ENCODE measurements around the gene BPIFB1. TPM values are rescaled to one million over a fixed set of nuclear protein-coding genes. Genes with fewer than 3 reads are reported as not detected.

The BPIFB1 gene
- total RNA-seq, 5 donors from 2014 or later (not counting 1 experiment from before 2014, with no cell fraction given): 0.16 to 0.76 TPM; not detected in 3

DNA sequence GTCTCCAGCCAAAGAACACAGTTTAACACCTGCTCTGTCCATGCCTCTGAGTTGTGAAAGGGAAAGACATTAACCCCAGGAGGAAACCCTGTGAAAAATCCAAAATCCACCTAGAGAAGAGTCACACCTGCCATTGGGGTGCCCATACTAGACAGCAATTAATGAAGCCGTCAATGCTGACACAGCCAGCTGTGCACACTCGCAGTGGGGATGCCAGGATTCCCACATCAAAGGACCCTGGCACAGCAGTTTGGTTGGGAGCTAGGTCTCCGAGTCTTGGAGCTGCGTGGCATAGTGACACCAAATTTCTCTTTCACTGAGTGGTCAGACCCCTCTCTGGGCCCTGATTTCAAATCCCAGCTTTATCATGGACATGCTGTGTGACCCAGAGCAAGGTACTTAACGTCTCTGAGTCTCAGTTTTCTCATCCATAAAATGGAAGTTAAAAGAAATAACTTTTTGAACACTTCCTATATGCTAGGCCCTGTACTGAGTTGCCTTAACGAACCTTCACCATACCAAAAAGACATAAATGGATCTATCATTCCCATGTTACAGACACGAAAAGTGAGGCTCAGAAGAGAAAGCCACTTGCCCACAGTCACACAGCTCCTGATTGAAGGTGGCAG lies 30.8 kb downstream of the BPIFB1 start:
- Histone ChIP-seq H3K4me1 (ENCODE audit: control insufficient read depth in 1 of 2, extremely low read depth in 1 of 2, insufficient read depth in 2 of 2, low read length in 2 of 2) (no peaks in the 10 kb centered on the region), H3K9me3 (no peaks in the 10 kb centered on the region), H3K27ac (ENCODE audit: low read length) (no peak overlapping the region), H3K4me3 (ENCODE audit: control insufficient read depth in 1 of 2, extremely low read depth in 1 of 2, low read length in 1 of 2) (no peak overlapping the region), H3K27me3 (replicated peaks in 1 of 2; ENCODE audit: control insufficient read depth in 2 of 2, extremely low read depth in 1 of 2, insufficient read depth in 2 of 2, low read length in 1 of 2) (peaks cover 0 to 41% of the 10 kb centered on the region in 2 experiments), H3K36me3 (ENCODE audit: control insufficient read depth in 2 of 2, extremely low read depth in 1 of 2, insufficient read depth in 1 of 2, low read length in 1 of 2) (no peaks in the 10 kb centered on the region)
- H3K9me3 Mint-ChIP-seq: no peaks in the 10 kb centered on the region
- no peak overlapping the region for H3K27ac Mint-ChIP-seq
- 32% methylated on average over 5 of the region's 7 CpGs for WGBS (ENCODE audit: insufficient coverage)
- ATAC-seq (replicated peaks in 1 of 4) (no peak), DNase-seq (no peak)
- no peaks in the 10 kb centered on the region for H3K4me1 Mint-ChIP-seq
- H3K27me3 Mint-ChIP-seq: peaks cover 3 to 7% of the 10 kb centered on the region in 2 donors
- POLR2A ChIA-PET: no interaction called here
- CTCF ChIA-PET: no interaction called here
- no peaks in the 10 kb centered on the region for H3K36me3 Mint-ChIP-seq
- H3K4me3 Mint-ChIP-seq: no peak overlapping the region

DNA sequence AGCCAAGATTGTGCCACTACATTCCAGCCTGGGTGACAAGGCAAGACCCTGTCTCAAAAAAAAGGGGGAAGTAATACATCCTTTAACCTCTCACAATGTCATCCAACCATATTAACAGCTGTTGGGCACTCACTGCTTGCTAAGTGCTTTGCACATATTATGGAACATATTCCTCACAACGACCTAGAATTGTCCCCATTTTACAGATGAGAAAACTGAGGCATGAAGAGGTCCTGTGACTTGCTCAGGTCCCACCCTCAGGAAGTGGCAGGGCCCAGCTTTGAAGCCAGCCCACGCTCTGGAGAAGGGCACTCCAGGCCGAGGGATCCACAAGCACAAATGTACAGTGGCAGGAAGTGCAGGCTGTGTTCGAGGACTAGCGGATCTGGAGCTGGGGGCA lies 33.3 kb downstream of the BPIFB1 start:
- Histone ChIP-seq H3K4me3 (ENCODE audit: control insufficient read depth in 1 of 2, extremely low read depth in 1 of 2, low read length in 1 of 2) (no peak overlapping the region), H3K36me3 (ENCODE audit: control insufficient read depth in 2 of 2, extremely low read depth in 1 of 2, insufficient read depth in 1 of 2, low read length in 1 of 2) (no peaks in the 10 kb centered on the region), H3K27me3 (replicated peaks in 1 of 2; ENCODE audit: control insufficient read depth in 2 of 2, extremely low read depth in 1 of 2, insufficient read depth in 2 of 2, low read length in 1 of 2) (peaks cover 0 to 50% of the 10 kb centered on the region in 2 experiments), H3K27ac (ENCODE audit: low read length) (no peak overlapping the region), H3K9me3 (no peaks in the 10 kb centered on the region), H3K4me1 (ENCODE audit: control insufficient read depth in 1 of 2, extremely low read depth in 1 of 2, insufficient read depth in 2 of 2, low read length in 2 of 2) (no peaks in the 10 kb centered on the region)
- ChIA-PET POLR2A (no interaction called here), CTCF (interaction anchor here (0.6 to 1.0 kb wide), 2 partner anchors 22 to 1723 kb away, joined by 3 read pairs; no protein-coding TSS in a partner anchor)
- Mint-ChIP-seq H3K27ac (no peak overlapping the region), H3K27me3 (peaks cover 0 to 13% of the 10 kb centered on the region in 2 donors), H3K4me3 (no peak overlapping the region), H3K36me3 (no peaks in the 10 kb centered on the region), H3K9me3 (no peaks in the 10 kb centered on the region), H3K4me1 (no peaks in the 10 kb centered on the region)
- DNase-seq (no peak), ATAC-seq (replicated peaks in 1 of 4) (no peak)
- 70% methylated on average over 5 of the region's 5 CpGs for WGBS (ENCODE audit: insufficient coverage)

DNA sequence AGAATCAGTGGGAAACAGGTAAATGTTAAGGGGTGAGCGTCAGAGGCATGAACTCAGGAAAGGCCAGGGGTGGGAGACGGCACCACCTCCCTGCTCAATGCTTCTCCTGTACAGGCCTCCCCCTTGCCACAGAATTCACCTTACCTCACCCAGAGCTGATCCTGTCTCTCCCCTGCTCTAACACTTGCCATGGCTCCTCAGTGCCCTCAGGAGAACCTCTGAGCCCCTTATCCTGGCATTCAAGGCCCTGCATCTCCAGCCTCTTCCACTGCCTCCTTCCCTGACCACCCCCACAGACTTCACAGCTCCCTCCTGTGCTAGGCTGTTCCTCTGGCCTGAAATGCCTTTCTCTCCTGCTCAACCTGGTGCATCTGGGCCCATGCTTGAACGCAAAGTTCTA lies 33.9 kb downstream of the BPIFB1 start:
- no peaks in the 10 kb centered on the region for H3K36me3 ChIP-seq (ENCODE audit: control insufficient read depth in 2 of 2, extremely low read depth in 1 of 2, insufficient read depth in 1 of 2, low read length in 1 of 2)
- Mint-ChIP-seq H3K4me1 (no peaks in the 10 kb centered on the region), H3K9me3 (no peaks in the 10 kb centered on the region), H3K27me3 (peaks cover 0 to 16% of the 10 kb centered on the region in 2 donors), H3K36me3 (no peaks in the 10 kb centered on the region), H3K27ac (no peak overlapping the region), H3K4me3 (no peak overlapping the region)
- no peaks in the 10 kb centered on the region for H3K9me3 ChIP-seq
- WGBS (ENCODE audit: insufficient coverage): 67% methylated on average over 2 of the region's 3 CpGs
- no peak for ATAC-seq (replicated peaks in 1 of 4)
- ChIA-PET CTCF (interaction anchor here in 1 of 2 donors (0.6 kb wide), 1 partner anchor 1724 kb away, joined by 3 read pairs; no protein-coding TSS in a partner anchor), POLR2A (no interaction called here)
- H3K27ac ChIP-seq (ENCODE audit: low read length): no peak overlapping the region
- DNase-seq: no peak
- no peak overlapping the region for H3K4me3 ChIP-seq (ENCODE audit: control insufficient read depth in 1 of 2, extremely low read depth in 1 of 2, low read length in 1 of 2)
- H3K27me3 ChIP-seq (replicated peaks in 1 of 2; ENCODE audit: control insufficient read depth in 2 of 2, extremely low read depth in 1 of 2, insufficient read depth in 2 of 2, low read length in 1 of 2): peaks cover 0 to 49% of the 10 kb centered on the region in 2 experiments
- no peaks in the 10 kb centered on the region for H3K4me1 ChIP-seq (ENCODE audit: control insufficient read depth in 1 of 2, extremely low read depth in 1 of 2, insufficient read depth in 2 of 2, low read length in 2 of 2)

DNA sequence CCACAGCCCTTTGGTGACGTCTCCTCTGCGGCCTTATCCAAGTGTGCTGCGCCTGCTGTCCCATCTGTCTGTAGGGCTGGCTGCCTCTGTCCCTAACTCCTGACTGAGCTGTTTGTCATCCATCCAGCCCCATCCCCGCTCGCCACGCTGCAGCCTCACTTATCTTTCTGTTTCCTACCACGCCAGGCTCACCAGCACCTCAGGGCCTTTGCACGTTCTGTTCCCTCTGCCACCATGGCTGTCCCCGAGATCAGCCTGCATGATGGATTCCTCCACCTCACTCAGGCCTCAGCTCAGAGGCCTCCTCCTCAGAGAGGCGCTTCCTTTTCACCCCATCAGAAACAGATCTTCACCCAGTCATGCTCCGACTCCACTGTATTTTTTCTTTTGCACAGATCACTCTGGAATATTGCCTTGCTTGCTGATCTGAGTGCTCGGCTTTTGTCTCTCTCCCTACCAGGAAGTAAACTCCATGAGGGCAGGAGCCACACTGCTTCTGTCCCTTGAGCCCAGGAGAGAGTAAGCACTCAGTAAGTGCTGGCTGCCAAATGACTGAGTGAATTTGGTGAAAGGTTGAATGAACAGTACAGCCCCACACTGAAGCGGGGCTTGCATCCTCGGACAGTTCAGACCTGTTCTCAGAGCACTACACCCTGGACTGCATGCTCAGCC lies 34.5 kb downstream of the BPIFB1 start:
- peaks cover 0 to 22% of the 10 kb centered on the region in 2 donors for H3K27me3 Mint-ChIP-seq
- no peak for DNase-seq
- CTCF ChIA-PET: no interaction called here
- no peaks in the 10 kb centered on the region for H3K36me3 ChIP-seq (ENCODE audit: control insufficient read depth in 2 of 2, extremely low read depth in 1 of 2, insufficient read depth in 1 of 2, low read length in 1 of 2)
- H3K27me3 ChIP-seq (replicated peaks in 1 of 2; ENCODE audit: control insufficient read depth in 2 of 2, extremely low read depth in 1 of 2, insufficient read depth in 2 of 2, low read length in 1 of 2): peaks cover 0 to 50% of the 10 kb centered on the region in 2 experiments
- H3K27ac ChIP-seq (ENCODE audit: low read length): no peak overlapping the region
- H3K4me3 ChIP-seq (ENCODE audit: control insufficient read depth in 1 of 2, extremely low read depth in 1 of 2, low read length in 1 of 2): no peak overlapping the region
- no peaks in the 10 kb centered on the region for H3K9me3 Mint-ChIP-seq
- H3K27ac Mint-ChIP-seq: no peak overlapping the region
- WGBS (ENCODE audit: insufficient coverage): 88% methylated on average over 13 of the region's 14 CpGs
- no peaks in the 10 kb centered on the region for H3K36me3 Mint-ChIP-seq
- no peaks in the 10 kb centered on the region for H3K9me3 ChIP-seq
- H3K4me1 Mint-ChIP-seq: no peaks in the 10 kb centered on the region
- ATAC-seq (replicated peaks in 1 of 4): no peak
- H3K4me3 Mint-ChIP-seq: no peak overlapping the region
- POLR2A ChIA-PET: no interaction called here
- H3K4me1 ChIP-seq (ENCODE audit: control insufficient read depth in 1 of 2, extremely low read depth in 1 of 2, insufficient read depth in 2 of 2, low read length in 2 of 2): no peaks in the 10 kb centered on the region

DNA sequence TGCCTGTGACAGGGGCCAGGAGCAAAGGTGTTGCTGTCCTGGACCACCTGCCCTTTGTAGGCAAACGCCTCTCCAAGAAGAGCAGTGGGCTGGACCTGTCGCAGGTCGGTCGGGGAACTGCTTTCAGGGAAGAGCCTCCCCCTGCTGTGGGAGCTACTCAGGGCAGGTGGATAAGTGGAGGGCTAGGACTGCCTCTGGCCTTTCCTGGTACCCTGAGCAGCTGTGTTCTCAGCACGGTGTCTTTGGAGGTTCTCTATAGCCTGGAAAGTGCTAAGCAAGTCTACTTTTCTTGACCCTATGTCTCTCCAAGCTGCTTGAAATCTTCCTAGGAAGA lies 35.0 kb downstream of the BPIFB1 start:
- H3K9me3 ChIP-seq: no peaks in the 10 kb centered on the region
- peaks cover 0 to 54% of the 10 kb centered on the region in 2 experiments for H3K27me3 ChIP-seq (replicated peaks in 1 of 2; ENCODE audit: control insufficient read depth in 2 of 2, extremely low read depth in 1 of 2, insufficient read depth in 2 of 2, low read length in 1 of 2)
- CTCF ChIA-PET: no interaction called here
- no peaks in the 10 kb centered on the region for H3K4me1 Mint-ChIP-seq
- peaks cover 4 to 23% of the 10 kb centered on the region in 2 donors for H3K27me3 Mint-ChIP-seq
- 42% methylated on average over 5 of the region's 5 CpGs for WGBS (ENCODE audit: insufficient coverage)
- H3K4me3 Mint-ChIP-seq: no peak overlapping the region
- no peak for ATAC-seq (replicated peaks in 1 of 4)
- DNase-seq: no peak
- H3K36me3 Mint-ChIP-seq: no peaks in the 10 kb centered on the region
- H3K27ac Mint-ChIP-seq: no peak overlapping the region
- H3K4me3 ChIP-seq (ENCODE audit: control insufficient read depth in 1 of 2, extremely low read depth in 1 of 2, low read length in 1 of 2): no peak overlapping the region
- no peak overlapping the region for H3K27ac ChIP-seq (ENCODE audit: low read length)
- no peaks in the 10 kb centered on the region for H3K36me3 ChIP-seq (ENCODE audit: control insufficient read depth in 2 of 2, extremely low read depth in 1 of 2, insufficient read depth in 1 of 2, low read length in 1 of 2)
- no peaks in the 10 kb centered on the region for H3K4me1 ChIP-seq (ENCODE audit: control insufficient read depth in 1 of 2, extremely low read depth in 1 of 2, insufficient read depth in 2 of 2, low read length in 2 of 2)
- POLR2A ChIA-PET: no interaction called here
- no peaks in the 10 kb centered on the region for H3K9me3 Mint-ChIP-seq

DNA sequence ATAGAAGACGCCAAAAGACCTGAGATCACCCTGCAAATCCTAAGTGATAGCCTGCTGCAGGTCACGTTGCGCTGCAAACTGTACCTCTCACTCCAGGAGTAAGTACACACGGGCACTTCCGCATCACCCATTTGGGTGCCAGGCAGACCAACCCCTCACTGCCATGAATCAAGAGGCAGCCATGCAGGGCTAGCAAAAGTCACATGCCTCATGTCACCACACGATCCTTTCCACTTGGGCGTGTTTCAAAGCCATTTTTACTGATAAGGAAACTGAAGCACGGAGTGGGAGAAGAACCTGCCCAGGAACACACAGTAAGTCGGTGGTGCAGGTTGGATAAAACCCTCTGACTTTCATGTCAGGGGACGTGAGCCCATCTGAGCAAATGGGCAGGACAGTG lies 37.0 kb downstream of the BPIFB1 start:
- POLR2A ChIA-PET: no interaction called here
- no peak for DNase-seq
- 72% methylated on average over 8 of the region's 10 CpGs for WGBS (ENCODE audit: insufficient coverage)

More for the DNA sequence above, 37.0 kb downstream of the BPIFB1 start:
- no peaks in the 10 kb centered on the region for H3K36me3 ChIP-seq (ENCODE audit: control insufficient read depth in 2 of 2, extremely low read depth in 1 of 2, insufficient read depth in 1 of 2, low read length in 1 of 2)
- H3K27me3 ChIP-seq (replicated peaks in 1 of 2; ENCODE audit: control insufficient read depth in 2 of 2, extremely low read depth in 1 of 2, insufficient read depth in 2 of 2, low read length in 1 of 2): peaks cover 0 to 63% of the 10 kb centered on the region in 2 experiments
- no peaks in the 10 kb centered on the region for H3K9me3 ChIP-seq
- H3K4me1 Mint-ChIP-seq: no peaks in the 10 kb centered on the region
- CTCF ChIA-PET: no interaction called here
- no peak overlapping the region for H3K27ac ChIP-seq (ENCODE audit: low read length)
- no peak overlapping the region for H3K27ac Mint-ChIP-seq
- H3K27me3 Mint-ChIP-seq: peaks cover 5 to 29% of the 10 kb centered on the region in 2 donors
- no peaks in the 10 kb centered on the region for H3K9me3 Mint-ChIP-seq
- no peak overlapping the region for H3K4me3 Mint-ChIP-seq
- no peak for ATAC-seq (replicated peaks in 1 of 4)
- H3K36me3 Mint-ChIP-seq: no peaks in the 10 kb centered on the region
- H3K4me1 ChIP-seq (ENCODE audit: control insufficient read depth in 1 of 2, extremely low read depth in 1 of 2, insufficient read depth in 2 of 2, low read length in 2 of 2): no peaks in the 10 kb centered on the region
- no peak overlapping the region for H3K4me3 ChIP-seq (ENCODE audit: control insufficient read depth in 1 of 2, extremely low read depth in 1 of 2, low read length in 1 of 2)

Data from T-cell (primary cell).